HG03196 (cell line): ENCODE data around the gene TRPM2.

Source experiments
- ATAC-seq: cut with Tn5 transposase; IDR thresholded peaks from one replicate; pipeline ENCODE4 v1.9.1; 2021; ENCODE audit not compliant: unreplicated experiment

TRPM2 gene

GRCh38 chr21:44353191-44353970 lies at the start of gene TRPM2:
TRPM2 (plus strand) TSS chr21:44353621; CDS start chr21:44353701, 80 bp downstream.
- ATAC-seq, result no peak

- ATAC-seq, result no peak
Measured at GRCh38 chr21:44304011-44304616, 49.3 kb upstream of the TRPM2 start.

DNA sequence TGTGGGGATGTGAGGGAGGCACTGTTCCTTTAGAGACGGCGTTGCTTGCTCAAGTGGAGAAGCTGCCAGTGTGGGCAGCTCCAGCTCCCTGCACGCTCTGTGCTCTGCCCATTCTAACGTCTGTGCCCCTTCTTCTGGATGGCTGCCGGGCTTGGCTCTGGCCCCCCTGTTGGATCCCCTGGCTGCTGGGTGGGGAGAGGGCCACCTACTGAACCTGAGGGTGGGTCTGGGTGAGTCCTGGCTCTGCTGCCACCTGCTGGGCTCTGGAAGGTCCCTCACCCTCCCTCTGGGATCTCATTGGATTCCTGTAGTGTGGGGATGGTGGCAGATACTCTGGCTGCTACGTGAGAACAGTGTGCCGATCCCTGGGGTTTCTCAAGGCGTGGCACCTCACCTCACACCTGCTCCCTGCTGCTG lies 48.5 kb upstream of the TRPM2 start:
- no peak for ATAC-seq

DNA sequence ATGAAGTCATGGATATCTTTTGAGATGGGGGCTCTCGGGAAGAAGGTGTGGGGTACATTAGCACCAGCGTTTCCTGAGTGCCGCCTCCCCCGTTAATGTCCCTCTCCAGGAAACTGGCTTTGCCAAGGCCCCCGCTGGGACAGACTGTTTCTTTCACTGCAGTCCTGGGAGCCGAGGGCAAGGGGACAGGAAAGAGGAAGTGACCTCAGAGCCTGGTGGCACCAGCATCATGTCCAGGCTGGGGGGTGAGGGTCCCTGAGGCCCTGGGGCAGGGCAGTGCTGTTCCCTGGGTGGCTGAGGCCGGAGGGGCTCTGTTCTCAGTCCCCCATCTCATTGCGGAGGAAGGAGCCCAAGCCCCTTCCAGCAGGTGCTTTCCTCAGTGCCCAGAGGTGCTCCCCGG lies 47.7 kb upstream of the TRPM2 start:
- ATAC-seq, result no peak

GRCh38 chr21:44306936-44307704 lies 46.3 kb upstream of the TRPM2 start:
- ATAC-seq, result no peak

- no peak for ATAC-seq
Measured at GRCh38 chr21:44310628-44311507, 42.6 kb upstream of the TRPM2 start.

DNA sequence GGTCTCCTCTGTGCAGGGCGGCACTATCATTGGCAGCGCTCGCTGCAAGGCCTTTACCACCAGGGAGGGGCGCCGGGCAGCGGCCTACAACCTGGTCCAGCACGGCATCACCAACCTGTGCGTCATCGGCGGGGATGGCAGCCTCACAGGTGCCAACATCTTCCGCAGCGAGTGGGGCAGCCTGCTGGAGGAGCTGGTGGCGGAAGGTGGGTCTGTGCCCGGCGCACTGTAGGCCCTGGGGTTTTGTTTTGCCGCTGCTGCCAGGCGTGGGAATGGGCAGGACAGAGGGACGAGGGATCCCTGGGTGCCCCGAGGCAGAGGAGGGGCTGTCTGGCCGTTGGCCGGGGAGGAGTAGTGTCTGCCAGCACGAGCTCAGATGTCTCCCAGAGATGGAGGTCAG lies 41.3 kb upstream of the TRPM2 start:
- ATAC-seq, result no peak

DNA sequence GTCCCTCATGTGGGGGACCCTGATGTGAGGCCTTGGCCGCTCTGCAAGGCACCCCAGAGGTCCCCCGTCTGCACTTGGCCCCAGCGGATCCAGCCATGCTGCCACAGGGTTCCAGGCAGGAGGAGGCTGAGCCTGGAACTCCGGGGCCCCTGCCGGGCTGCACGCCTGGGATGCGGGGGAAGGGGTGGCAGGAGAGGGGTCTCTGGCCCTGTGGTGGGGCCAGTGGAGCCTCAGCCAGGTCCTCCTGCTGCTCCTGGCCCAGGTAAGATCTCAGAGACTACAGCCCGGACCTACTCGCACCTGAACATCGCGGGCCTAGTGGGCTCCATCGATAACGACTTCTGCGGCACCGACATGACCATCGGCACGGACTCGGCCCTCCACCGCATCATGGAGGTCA lies 40.7 kb upstream of the TRPM2 start:
- no peak for ATAC-seq

DNA sequence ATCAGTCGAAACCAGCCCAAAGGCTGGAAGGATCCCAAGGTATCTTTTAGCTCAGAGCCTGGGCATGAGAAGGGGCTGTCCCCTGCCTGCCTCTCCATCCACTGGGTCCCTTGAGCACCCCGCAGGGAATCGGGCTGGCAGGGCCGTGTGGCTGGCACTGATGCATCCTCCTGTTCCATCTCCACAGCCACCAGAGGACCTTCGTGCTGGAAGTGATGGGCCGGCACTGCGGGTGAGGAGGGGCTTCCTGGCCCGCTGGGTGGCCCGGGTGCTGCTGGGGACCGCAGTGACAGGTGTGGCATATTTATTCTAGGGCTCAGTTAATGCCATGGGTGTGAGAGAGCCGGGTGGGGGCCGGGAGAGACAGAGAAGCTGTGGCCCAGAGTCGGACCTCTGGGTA lies 40.0 kb upstream of the TRPM2 start:
- no peak for ATAC-seq

GRCh38 chr21:44314128-44314527 lies 39.3 kb upstream of the TRPM2 start:
- no peak for ATAC-seq

GRCh38 chr21:44314561-44314960 lies 38.9 kb upstream of the TRPM2 start:
- ATAC-seq, result no peak

DNA sequence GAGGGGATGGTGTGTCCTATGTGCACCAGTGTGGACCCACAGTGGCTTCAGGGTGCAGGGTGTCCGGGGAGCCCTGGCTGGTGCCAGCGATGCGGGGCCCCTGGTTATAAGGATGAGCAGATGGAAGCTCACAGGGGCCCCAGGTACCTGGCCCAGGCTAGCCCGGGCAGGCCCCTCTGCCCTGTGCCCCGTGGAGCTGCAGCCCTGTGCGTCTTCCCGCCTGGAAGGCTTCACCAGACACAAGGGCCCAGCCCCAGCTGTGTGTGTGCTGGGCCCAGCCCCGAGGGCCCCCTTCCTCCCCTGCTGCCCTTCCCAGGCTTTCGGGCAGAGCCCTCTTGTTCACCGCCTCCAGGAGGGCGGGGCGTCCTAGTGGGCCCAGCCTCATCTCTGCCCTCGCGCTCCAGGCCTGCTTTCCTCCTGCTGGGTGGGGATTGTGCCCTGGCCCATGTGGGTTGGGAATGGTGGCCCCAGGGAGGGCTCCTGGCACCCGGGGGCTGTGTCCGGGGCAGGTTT lies 37.7 kb upstream of the TRPM2 start:
- ATAC-seq, result no peak

DNA sequence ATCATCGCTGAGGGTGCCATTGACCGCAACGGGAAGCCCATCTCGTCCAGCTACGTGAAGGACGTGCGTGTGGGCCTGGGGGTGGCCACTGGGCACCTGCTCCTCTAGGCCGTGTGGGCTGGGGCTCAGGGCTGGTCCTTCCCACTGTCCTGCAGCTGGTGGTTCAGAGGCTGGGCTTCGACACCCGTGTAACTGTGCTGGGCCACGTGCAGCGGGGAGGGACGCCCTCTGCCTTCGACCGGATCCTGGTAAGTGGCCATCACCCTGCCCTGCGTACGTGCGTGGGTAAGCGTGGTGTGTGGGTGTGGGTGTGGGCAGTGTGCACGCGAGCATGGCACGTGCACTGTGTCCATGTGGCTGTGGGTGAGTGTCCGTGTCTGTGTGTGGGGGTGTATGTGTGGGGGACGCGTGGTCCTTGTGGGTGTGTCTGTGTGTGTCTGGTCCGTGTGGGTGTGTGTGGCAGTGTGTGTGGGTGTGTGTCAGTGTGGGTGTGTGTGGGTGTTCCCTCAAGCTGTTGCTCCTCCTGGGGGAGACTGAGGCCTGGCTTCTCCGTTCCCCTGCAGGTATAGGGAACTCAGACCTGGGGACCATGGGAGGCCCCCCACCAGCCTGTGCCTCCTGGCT lies 37.0 kb upstream of the TRPM2 start:
- no peak for ATAC-seq

DNA sequence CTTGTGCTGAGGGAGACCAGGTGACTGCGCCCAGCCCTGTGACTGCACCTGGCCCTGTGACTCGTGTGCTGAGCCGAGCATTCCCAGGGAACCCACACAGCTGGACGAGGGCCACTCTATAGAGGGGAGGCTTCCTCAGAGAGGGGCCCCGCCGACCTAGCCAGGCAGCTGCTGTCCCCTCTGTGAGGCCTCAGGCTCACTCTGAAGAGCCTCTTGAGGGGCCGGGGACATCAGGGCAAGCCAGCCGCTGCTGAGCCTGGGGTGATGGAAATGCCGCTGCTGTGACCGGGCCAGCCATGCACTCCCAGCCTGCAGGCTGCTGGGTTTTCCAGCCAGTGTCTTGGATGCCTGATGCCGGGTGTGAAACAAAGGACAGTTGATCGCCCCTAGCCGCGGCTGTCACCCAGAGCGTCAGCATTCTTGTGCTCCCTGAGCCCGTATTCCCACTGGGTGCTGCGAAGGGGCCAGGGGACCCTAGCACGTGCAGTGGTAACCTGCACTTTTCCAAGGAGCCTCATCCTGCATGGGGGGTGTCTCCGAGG lies 36.1 kb upstream of the TRPM2 start:
- ATAC-seq, result no peak

DNA sequence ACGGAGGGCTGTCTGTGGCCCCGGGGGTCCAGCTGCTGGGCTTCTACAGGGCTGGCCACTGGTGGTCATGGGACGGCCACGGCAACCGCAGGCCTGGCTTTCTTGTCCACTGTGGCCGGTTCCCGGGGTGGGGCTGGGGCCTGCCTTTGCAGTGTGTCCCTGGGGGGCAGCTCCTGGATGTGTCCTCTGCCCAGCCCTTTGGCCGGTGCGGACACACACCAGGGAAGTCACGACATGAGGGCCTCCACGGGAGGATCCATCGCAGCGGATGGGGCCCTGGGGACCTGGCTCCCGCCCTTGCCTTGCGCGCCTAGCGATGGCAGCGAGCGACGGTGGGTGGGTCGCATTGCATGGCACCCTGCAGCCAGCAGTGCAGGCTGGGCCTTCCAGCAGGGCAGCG lies 35.5 kb upstream of the TRPM2 start:
- no peak for ATAC-seq

DNA sequence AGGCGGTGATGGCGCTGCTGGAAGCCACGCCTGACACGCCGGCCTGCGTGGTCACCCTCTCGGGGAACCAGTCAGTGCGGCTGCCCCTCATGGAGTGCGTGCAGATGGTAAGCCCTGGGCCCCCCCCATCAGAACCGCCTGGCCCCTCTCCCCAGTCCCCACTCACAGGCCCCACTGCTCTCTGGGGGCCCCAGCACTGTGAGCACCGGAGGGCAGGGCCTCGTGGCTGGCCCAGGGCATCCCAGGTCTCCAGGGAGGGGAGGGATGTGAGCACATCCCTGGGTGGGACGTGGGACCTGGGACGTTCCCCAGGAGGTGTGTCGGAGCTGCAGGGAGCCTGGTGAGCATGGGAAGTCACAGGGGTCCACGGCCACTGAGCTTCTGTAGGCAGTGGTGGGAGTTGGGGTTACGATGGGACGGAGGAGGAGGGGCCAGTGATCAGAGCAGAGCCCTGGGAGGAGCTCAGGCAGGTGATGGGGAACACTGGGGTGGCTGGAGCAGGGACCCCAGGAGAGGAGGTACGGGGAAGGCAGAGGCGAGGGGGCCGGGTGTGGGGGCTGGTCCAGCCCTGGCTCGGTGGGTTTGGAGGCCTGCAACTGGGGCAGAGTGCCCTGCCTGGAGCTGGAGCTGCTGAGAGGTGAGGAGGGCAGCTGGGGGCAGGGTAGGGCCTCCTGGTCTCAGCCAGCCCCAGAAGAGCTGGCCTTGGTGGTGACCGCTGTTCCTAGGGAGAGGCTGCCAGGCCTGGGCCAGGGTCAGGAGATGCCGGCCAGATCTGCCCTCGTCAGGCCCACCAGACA lies 34.7 kb upstream of the TRPM2 start:
- ATAC-seq, result no peak

- no peak for ATAC-seq
Measured at GRCh38 chr21:44319407-44320065, 33.9 kb upstream of the TRPM2 start.

DNA sequence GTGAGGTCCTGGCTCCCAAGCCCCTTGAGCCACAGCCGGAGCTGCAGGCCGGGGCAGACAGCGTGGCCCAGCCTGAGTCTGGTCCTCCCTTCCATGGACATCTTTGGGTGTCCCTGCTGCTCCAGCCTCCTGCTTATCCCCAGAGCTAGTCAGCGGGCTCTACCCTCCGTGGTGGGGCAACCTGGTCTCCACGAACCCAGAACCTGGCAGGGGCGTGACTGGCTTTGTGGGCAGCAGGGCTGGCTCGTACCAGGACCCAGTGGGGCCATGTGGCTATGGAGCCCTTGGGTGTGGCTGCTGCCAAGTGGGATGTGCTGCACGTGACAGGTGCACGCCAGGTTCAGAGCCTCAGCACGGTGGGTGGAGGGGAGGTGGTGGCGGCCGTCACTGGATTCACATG lies 32.6 kb upstream of the TRPM2 start:
- no peak for ATAC-seq
